ENCODE results near the gene THG1L.

The THG1L gene

DNA sequence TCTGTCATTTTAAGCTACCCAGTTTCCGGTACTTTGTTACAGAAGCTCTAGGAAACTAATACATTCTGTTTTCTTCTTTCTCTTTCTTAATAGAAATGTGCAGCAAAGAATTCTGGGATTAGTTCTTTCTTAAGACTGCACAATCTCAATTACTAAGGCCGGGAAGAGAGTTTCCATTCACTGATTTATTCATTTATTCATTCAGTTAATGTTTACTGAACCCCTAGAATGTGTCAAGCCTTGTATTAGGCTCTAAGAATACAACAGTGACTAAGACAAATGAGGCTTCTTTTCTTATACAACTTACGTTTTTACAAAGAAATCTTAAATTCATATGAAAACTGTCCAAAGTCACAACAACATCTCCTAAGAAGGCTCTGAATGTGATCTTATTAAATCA lies 27.5 kb upstream of the THG1L start:
- no peak for DNase-seq (ENCODE audit: low read depth)
- no peak for TF ChIP-seq CTCF (conservative IDR thresholded peaks at IDR 0.05; ENCODE audit: low read depth, low read length)
- no peak overlapping the region for H3K4me3 ChIP-seq (ENCODE audit: low read length)

DNA sequence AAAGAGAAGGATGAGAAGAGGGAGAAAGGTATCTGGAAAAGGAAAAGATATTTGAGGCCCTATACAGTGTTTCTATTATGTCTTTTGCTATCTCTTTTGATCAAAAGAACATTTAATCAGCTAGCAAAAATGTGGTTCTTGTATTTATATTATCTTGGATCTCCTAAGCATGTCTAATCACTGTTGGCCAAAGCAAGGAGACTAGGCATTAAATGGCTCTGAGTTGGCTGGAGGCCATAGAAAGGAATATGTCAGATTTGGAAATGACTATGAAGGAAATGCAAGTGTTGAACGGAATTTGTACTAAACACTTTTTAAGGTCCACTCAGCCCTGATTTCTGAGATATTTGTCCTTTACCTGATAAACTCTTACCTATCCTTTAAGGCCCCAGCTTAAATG lies 22.4 kb upstream of the THG1L start:
- H3K4me3 ChIP-seq (ENCODE audit: low read length), result no peak overlapping the region
- TF ChIP-seq CTCF (conservative IDR thresholded peaks at IDR 0.05; ENCODE audit: low read depth, low read length), result no peak
- DNase-seq (ENCODE audit: low read depth), result peak; percentile 47

DNA sequence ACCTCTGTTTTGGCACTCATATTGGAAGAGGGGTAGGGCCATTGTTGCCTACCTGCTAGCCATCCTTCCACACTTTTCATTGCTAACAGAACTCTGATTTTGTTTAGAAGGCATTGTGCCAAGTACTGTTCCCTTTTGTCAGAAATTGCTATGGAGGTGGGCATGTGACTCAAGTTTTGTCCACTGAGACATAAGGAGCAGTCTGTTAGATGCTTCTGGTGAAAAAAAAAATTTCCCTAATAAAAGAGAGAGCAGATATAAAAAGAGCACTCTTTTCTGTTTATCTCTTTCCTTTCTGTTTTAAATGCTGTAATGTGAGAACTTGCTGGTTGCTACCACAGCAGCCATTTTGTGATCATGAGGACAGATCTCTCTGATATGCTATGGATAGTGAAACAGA lies 21.9 kb upstream of the THG1L start:
- DNase-seq (ENCODE audit: low read depth), result no peak
- no peak for TF ChIP-seq CTCF (conservative IDR thresholded peaks at IDR 0.05; ENCODE audit: low read depth, low read length)
- H3K4me3 ChIP-seq (ENCODE audit: low read length), result no peak overlapping the region

DNA sequence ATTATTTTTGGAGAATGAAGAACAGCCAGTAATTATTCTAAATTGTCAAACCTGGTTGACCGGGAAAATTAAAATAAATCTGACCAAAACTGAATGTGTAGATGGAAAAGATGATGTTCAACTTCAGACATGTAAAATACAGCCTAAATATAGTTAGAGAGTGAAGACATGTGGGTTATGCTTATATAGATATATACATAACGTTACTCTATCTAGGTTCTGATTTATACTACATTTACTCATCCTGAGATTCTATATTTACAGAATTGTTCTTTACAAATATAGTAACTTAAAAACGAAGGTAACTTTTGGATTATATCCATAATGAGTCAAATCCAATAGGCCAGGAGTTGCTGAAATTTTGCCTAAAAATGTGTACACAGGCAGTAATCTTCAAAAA lies 20.8 kb upstream of the THG1L start:
- no peak for TF ChIP-seq CTCF (conservative IDR thresholded peaks at IDR 0.05; ENCODE audit: low read depth, low read length)
- no peak overlapping the region for H3K4me3 ChIP-seq (ENCODE audit: low read length)
- no peak for DNase-seq (ENCODE audit: low read depth)

DNA sequence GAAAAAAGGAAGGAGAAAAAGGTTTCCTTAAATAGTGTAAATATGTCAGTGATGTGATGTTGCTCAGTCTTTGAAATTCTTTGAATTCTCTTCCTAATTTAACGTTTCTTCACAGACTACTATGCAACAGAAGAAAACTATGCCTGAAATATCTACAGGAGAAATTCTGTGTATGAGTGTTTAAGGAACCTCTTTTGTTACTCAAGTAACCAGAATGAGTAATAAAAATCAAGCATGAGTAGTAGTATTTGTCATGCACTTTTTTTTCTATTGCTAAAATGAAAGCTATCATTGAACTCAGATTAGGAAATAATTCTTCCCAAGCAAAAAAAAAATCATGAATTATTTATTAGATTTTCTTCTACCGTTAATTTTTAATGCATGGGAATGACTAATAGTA lies 20.3 kb upstream of the THG1L start:
- no peak for TF ChIP-seq CTCF (conservative IDR thresholded peaks at IDR 0.05; ENCODE audit: low read depth, low read length)
- DNase-seq (ENCODE audit: low read depth), result no peak
- H3K4me3 ChIP-seq (ENCODE audit: low read length), result no peak overlapping the region

DNA sequence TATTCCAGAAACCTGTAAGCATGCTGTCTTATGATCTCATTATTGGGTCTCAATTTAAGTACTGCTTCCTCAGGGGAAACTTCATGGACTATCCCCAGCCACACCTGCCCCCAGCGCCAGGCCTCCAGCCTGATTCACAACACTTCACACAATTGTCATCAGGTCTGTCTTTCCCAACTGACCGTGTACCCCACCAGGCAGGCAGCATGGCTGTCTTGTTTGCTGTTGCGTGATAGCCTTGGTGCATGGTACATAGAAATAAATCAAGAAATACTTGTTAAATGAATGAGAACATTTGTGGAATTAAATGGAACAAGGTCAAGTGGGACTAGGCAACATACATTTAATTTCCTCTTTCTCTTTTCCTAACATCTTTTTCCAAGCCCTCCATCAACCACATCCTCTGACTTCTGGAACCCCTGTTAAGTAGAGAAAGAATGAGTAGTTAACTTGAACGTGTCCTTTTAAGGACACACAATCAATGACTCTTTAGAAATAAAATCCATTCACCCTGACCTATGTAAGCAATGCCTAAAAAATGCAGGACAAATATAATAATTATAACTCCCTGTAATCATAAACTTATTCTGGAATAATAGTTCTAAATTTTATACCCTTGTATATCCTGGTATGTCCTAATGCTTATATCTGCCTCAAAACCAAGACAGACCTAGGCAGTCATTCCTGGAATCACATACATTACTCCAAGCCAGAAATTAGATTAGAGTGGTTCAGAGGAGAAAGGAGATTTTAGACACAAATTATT lies 17.2 kb upstream of the THG1L start:
- no peak for DNase-seq (ENCODE audit: low read depth)
- no peak overlapping the region for H3K4me3 ChIP-seq (ENCODE audit: low read length)
- no peak for TF ChIP-seq CTCF (conservative IDR thresholded peaks at IDR 0.05; ENCODE audit: low read depth, low read length)

DNA sequence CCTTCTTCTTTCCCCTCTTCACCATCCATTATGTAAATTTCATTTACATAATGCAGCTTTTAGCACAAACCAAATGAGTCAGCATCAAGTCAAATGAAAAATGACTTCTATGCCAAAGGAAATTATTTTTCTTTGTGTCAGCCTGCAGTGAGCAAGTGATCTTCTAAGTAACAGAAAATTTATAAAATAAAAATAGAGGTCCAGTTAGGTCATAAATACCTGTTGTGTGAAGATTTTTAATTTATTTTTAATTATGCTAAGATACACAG lies 16.7 kb upstream of the THG1L start:
- DNase-seq (ENCODE audit: low read depth), result no peak
- no peak overlapping the region for H3K4me3 ChIP-seq (ENCODE audit: low read length)
- no peak for TF ChIP-seq CTCF (conservative IDR thresholded peaks at IDR 0.05; ENCODE audit: low read depth, low read length)

All from retinal pigment epithelial cell (primary cell).